ENCODE data around the gene THSD8.

Gene THSD8

DNA sequence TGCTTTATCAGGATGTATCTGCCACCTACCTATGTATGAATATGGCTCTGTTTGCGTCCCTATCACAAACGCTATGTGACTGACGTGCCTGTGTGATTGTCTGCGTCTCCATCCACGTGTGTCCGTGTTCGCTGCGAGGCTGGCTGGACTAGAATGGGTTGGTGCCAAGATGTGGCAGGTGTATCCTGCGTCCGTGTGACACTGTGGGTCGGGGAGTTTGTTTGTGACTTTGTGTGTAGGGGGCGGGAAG lies 19.8 kb upstream of the THSD8 start:
- no peak for DNase-seq

DNA sequence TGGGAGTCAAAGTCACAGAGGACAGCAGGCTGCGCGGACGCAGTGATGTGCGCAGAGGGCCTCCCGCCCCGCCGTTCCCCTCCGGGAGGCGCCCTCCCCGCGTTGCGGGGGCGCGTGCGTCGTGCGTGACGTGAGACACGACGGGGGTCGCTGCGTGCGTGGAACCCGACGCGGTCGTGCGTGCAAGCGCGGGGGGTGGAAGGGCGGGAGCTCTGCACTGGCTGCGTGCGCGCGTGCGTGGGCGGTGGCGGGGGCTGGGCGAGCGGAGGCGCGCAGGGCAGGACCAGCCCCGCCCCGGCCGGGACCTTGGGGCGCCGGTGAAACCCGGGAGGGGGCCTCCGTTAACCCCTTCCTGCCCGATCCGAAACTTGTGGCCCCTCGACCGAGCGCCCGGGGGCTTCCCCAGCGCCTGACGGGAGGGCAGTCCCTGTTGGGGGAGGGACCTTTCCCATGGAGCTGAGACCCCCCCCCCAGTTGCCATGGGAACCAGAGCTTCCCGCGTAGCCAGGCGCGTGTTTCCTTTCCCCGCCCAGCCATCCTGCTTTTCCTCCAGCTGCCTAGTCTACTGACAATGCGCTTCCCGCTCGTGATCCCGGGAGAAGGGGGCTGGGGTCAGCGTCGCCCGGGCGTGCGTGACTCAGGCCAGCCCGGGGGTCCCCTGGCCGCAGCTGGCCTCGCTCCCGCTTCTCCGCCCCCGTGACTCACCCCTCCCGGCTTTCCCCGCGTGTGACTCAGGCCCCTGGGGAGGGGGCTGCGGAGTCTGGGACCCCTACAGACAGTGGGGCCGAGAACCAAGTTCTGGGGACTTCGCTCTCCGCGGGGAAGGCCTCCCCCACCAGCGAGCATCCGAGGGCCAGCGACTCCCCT lies 19.2 kb upstream of the THSD8 start:
- DNase-seq = peak; percentile 79

DNA sequence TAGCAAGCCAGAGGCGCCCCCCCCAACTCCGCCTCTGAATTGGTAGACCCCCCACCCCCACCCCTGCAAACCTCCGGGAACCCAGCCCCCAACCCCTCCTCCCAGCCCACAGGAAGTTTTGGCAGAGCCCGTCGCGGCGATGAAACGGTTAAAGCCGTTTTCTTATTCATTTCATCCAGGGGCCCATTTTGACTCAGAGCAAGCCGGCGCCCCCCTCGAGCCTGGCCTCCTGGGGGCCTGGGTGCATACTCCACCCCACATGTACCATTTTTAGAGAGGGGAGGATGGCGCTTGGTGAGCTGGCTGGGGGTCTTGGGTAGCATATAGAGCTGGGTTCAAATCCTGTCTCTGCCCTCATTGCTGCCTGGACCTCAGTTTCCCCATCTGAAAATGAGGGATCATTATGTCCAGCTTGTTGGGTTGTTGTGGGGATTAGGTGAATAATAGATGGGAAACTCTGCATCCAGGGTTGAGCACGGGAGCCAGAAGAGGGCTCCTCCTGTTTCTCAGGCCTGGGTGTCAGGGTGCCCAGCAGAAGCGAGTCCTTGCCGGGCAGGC lies 18.5 kb upstream of the THSD8 start:
- no peak for DNase-seq

DNA sequence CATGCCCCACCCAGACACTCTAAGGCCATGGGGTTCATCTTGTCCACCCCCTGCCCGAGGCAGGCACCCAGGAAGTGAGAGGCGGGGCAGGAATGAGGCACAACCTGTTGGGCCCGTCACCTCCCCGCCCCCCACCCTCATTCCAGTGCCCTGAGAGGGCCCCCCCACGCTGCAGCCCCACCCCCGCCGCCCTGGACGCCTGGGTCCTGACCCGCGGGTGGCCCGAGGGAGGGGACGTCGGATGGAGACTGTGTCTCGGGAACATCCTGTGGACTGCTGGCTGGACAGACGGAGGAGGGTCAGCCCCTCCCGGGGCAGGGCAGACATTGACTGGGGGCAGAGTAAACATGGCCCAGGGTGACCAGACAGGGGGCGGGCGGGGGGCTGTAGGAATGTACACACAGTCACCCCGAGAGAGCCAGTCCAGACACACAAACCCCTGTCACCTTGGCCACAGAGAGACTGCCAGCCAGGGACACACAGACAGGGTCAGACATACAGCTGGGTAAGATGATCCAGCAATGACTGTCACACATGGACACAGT lies 17.9 kb upstream of the THSD8 start:
- DNase-seq = no peak

DNA sequence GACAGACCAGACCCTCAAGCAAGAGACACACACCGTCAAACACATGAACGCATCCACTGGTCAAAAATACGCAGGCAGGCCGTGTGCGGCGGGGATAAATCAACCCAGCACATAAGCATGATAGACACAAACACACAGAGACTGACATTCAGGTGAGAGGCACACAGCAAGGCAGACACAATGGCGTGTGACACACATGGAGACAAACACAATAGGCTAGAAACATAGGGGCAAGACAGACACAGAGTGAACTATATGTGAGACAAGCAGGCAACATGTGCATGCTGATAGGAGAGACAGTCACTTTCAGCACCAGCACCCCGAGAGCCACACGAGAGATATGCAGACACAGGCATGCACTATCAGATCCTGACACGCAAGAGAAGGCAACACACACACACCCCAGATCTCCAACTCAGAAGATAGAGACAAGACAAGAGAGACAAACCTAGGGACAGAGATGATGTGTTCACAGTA lies 17.4 kb upstream of the THSD8 start:
- DNase-seq = no peak

DNA sequence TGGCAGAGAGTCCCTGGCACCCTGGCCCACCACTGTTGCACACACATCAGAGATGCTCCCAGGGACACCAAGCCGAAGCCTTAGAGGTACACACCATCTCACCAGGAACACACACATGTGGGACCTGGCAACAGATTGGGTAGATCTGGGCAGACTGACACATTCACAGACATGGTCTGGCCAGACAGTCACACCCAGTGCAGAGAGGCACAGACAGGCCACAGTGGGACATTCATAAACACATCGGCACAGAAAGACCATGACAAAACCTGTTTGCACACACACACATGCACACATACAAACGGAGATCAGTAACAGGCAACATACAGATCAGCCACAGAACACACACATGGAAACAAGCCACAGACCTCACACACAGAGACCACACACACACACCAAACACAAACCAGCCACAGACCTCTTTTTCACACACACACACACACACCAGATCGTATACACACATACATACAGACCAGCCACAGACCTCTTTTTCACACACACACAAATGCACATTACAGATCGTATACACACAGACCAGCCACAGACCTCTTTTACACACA lies 16.9 kb upstream of the THSD8 start:
- DNase-seq = no peak

DNA sequence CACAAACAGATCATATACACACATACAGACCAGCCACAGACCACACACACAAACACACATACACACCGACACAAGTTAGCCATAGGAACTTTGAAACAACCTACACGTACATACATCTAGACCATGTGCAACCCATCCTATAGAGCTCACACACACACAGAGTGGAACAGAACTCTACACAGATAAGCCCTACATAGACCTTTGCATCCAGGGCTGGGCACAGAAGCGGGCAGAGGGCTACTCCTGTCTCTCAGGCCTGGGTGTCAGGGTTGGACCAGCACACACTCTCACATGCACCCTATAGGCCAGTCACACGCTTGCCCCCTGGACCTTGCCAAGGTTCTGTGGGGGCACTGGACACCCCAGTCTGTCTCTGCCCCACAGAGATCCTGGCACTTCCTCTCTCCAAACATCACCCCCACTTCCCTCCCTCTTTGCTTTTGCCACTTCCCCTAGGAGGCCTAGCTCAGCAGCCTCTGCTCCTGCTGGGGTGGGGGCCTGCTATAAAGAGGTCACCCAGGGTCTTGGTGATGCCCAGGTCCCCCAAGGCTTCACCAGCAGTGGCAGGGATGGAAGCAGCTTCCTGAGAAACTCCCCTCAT lies 16.3 kb upstream of the THSD8 start:
- DNase-seq = no peak

DNA sequence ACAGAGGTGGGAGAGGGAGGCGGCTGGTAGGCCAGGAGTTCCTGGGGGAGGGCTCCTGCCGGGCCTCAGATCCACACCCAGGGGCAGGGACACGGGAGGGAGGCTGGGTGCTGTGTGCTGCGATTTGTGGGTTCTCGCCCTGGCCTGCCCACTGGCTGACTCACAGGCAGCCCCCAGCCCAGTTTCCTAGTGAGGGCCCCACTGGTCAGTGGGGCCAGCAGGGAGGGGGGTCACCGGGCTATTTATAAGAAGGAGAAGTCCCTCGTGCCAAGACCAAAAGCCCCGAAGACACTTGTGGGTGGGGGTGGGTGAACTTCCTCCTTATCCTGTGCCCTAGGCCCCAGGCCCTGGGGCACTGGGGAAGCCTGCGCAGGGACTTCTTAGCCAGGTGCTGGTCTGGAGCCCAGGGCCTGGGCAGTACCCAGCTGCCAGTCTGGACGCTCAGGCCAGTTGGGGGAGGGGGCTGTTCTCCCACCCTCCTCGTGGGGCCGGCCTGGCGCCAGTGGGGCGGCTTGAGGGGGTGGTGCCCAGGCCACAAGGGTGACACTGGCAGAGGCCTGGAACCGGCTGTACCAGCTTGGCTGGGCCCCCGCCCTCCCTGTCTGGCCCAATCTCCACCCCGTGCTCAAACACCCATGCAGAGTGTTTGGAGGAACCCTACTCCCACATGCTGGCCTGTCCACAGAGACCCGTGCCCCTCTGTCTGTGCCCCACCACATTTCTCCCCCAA lies 15.6 kb upstream of the THSD8 start:
- no peak for DNase-seq

DNA sequence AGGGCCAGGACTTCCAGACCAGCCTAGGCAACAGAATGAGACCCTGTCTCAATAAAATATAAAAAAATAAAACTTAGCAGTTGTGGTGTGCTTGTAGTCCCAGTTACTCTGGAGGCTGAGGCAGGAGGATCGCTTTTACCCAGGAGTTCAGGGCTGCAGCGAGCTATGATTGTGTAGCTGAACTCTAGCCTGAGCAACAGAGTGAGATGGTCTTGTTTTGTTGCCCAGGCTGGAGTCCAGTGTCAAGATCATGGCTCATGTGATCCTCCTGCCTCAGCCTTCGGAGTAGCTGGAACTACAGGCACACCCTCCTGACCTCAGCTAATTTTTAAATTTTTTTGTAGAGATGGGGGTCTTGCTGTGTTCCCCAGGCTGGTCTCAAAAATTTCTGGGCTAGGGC lies 14.9 kb upstream of the THSD8 start:
- no peak for DNase-seq

DNA sequence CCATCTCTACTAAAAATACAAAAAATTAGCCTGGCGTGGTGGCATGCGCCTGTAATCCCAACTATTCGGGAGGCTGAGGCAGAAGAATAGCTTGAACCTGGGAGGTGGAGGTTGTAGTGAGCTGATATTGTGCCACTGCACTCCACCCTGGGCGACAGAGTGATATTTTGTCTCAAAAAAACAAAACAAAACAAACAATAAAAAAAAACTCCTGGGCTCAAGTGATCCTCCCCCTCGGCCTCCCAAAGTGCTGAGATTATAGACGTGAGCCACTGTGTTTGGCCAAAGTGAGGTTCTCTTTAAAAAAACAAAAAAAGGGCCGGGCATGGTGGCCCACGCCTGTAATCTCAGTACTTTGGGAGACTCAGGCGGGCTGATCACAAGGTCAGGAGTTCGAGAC lies 14.4 kb upstream of the THSD8 start:
- DNase-seq = no peak

DNA sequence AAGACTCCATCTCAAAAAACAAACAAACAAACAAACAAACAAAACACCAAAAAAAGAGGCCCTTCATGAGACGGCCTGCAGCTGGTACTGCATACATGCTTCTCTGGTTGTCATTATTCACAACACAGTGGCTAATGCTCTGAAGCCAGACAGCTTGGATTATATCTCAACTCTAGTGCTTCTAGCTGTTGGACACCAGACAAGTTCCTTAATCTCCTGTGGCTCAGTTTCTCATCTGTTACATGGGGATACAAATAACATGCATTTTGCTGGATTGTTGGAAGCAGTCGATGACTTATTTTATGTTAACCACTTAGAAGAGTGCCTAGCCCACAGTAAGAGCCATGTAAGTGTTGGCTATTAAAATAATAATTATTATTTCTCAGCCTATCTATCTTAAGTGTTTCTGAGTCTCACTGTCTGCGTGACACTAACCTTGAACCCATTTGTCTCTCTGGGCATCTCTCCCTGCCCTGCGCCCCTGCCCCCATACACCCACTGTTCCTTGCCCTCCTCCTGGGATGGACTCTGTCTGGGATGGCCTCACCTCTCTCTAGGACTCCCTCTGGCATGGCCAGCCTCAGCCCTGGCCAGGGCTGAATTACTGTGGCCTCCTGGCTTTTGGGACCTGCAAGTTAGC lies 13.7 kb upstream of the THSD8 start:
- DNase-seq = no peak

DNA sequence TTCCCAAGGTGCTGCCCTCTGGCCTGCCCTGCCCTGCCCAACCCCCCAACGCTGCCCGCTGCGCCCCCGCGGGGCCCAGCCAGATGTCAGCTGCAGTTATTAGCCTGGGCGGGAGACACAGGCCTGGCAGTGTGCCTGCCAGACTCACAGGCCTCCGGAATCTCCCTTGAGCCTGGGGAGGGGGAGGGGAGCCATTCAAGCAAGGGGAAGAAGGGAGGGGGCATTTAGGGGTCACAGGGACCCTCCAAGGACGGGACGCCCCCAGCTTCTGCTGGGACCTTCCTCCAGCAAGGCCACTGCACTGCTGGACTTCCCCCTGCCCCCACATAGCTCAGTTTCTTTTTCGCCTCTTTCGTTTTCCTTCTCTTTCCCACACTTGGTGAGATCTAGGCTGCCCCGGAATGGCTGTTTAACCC lies 13.2 kb upstream of the THSD8 start:
- peak; percentile 65 for DNase-seq

DNA sequence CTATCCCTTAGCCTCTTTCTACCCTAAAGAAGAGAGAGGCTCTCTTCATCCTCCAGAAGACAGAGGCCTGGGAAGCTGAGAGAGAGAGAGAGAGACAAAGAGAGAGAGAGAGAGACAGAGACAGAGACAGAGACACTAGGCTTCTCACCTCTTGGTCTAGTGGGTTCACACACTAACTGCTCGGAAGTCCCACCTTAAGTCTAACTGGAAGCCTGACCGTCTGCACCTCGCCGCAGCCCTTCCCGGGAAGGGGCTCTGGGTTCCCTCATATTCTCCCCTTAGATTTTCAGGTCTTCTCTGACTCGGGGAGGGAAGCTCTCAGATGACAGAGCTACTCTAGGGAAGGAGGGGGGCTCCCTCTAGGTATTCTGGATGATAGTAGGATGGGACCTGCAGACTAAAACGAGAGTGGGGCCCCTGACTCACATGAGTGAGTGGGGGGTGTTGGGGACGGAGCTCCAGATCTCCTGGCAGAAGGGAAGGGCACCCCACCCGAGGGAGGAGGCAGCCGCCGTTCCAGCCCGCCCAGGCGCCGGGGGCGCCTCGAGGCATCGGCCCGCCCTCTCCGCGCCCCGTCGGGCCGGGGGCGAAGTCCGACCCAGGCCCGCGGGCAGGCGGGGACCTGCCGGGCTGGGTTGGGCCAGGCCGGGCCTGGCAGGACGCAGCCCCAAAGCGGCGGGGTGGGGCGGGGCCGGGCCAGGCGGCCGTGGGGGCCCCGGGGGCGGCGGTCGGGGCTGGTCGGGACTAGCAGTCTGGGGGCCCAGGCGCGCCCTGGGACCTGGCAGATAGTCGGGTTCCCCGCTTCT lies 12.6 kb upstream of the THSD8 start:
- DNase-seq = peak; percentile 52

DNA sequence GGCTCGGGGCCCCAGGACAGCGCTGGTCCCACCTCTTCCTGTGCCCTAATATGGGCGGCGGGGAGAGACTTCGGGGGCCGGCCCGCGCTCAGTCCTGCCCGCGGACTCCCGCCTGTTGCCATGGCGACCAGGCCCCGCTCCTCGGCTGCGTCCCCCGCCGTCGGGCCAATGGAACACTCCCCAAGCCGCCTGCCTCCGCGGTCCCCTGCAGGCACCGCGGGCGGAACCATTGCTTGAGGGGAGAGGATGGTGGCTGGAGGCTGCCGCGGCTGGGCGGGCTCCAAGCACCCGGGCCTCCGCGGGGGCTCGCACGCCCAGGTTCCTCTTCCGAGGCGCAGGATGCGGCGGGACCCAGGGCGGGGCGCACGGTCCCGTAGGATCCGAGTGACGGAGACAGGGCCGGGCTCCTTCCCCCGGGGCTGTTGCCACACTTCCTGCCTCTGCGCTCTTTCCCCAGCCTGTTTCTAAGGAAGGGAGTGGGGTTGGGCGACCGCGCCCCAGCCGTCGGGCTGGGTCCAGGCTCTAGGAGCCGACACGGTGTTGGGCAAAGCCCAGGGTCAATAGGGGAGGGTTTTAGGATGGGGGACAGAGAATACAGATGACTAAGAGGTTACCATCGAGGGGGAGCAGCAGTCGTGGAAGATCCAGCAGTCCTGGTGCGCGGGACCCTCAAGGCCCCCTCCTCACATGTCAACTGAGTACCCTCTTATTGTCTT lies 11.8 kb upstream of the THSD8 start:
- DNase-seq = peak; percentile 82

DNA sequence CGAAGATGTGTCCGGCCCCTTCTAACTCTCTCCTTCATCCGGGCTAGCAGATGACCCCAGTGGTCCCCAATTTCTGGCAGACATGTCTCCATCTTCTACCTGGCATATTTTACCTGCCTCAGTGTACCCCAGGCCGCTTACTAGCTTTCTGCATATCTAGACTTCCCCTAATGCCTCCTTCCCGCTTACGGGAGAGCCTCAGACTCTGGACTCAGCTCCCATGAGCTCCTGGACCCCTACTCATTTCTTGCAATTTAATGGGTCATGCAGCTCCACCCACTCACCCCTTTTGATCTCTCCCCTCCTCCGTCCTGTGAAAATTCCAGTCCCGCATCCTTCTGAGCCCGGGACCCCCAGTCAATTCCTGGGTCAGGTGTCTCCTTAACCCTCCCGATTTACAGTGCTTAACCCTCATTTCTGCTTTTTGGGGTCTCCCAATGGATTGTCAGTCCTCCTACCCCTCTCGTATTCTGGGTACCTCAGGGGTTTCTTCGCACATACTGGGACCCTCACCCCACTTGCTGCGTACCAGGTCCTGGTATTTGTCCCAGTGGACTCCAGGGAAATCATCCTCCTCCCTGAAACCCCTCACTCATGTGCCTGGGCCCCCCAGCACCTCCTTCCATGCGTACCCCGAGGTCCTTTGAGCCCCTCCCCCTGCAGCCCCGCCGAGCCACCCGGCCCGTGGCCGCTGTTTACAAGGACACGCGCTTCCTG lies 11.1 kb upstream of the THSD8 start:
- peak; percentile 10 for DNase-seq

DNA sequence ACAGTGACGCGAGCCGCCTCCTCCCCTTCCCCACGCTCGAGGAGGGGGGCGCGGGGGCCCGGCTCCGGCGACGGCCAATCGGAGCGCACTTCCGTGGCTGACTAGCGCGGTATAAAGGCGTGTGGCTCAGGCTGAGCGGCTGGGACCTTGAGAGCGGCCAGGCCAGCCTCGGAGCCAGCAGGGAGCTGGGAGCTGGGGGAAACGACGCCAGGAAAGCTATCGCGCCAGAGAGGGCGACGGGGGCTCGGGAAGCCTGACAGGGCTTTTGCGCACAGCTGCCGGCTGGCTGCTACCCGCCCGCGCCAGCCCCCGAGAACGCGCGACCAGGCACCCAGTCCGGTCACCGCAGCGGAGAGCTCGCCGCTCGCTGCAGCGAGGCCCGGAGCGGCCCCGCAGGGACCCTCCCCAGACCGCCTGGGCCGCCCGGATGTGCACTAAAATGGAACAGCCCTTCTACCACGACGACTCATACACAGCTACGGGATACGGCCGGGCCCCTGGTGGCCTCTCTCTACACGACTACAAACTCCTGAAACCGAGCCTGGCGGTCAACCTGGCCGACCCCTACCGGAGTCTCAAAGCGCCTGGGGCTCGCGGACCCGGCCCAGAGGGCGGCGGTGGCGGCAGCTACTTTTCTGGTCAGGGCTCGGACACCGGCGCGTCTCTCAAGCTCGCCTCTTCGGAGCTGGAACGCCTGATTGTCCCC lies 10.4 kb upstream of the THSD8 start, which contains the start of gene JUNB:
Gene JUNB (plus strand): TSS at position 142 of the 706 bp plus-strand sequence. CDS start 286 bp downstream, at position 428.
- peak; percentile 83 for DNase-seq

DNA sequence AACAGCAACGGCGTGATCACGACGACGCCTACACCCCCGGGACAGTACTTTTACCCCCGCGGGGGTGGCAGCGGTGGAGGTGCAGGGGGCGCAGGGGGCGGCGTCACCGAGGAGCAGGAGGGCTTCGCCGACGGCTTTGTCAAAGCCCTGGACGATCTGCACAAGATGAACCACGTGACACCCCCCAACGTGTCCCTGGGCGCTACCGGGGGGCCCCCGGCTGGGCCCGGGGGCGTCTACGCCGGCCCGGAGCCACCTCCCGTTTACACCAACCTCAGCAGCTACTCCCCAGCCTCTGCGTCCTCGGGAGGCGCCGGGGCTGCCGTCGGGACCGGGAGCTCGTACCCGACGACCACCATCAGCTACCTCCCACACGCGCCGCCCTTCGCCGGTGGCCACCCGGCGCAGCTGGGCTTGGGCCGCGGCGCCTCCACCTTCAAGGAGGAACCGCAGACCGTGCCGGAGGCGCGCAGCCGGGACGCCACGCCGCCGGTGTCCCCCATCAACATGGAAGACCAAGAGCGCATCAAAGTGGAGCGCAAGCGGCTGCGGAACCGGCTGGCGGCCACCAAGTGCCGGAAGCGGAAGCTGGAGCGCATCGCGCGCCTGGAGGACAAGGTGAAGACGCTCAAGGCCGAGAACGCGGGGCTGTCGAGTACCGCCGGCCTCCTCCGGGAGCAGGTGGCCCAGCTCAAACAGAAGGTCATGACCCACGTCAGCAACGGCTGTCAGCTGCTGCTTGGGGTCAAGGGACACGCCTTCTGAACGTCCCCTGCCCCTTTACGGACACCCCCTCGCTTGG lies 9.6 kb upstream of the THSD8 start:
- DNase-seq = peak; percentile 79

DNA sequence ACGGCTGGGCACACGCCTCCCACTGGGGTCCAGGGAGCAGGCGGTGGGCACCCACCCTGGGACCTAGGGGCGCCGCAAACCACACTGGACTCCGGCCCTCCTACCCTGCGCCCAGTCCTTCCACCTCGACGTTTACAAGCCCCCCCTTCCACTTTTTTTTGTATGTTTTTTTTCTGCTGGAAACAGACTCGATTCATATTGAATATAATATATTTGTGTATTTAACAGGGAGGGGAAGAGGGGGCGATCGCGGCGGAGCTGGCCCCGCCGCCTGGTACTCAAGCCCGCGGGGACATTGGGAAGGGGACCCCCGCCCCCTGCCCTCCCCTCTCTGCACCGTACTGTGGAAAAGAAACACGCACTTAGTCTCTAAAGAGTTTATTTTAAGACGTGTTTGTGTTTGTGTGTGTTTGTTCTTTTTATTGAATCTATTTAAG lies 9.0 kb upstream of the THSD8 start:
- DNase-seq = peak; percentile 56

Data from NCI-H2171 treated with DMSO at 0.1 percent for 48 hours (cell line).